NCI-H82 (cell line): Measurements from ENCODE around the gene POP5.
A peak's percentile ranks its signal among the peaks of the same experiment; 100 is the strongest.

Experiments used
- DNase-seq: peaks from one replicate; lab custom pipeline; 2025; lab: John Stamatoyannopoulos, UW

The POP5 gene

GRCh38 chr12:120588948-120589930 is 8.0 kb upstream of the POP5 start:
- DNase-seq, result no peak

GRCh38 chr12:120588371-120588770 is 7.2 kb upstream of the POP5 start:
- DNase-seq, result no peak

- DNase-seq, result no peak
Observed at GRCh38 chr12:120586860-120587259, 5.7 kb upstream of the POP5 start.

GRCh38 chr12:120586206-120586605 is 5.0 kb upstream of the POP5 start:
- DNase-seq, result no peak

DNA sequence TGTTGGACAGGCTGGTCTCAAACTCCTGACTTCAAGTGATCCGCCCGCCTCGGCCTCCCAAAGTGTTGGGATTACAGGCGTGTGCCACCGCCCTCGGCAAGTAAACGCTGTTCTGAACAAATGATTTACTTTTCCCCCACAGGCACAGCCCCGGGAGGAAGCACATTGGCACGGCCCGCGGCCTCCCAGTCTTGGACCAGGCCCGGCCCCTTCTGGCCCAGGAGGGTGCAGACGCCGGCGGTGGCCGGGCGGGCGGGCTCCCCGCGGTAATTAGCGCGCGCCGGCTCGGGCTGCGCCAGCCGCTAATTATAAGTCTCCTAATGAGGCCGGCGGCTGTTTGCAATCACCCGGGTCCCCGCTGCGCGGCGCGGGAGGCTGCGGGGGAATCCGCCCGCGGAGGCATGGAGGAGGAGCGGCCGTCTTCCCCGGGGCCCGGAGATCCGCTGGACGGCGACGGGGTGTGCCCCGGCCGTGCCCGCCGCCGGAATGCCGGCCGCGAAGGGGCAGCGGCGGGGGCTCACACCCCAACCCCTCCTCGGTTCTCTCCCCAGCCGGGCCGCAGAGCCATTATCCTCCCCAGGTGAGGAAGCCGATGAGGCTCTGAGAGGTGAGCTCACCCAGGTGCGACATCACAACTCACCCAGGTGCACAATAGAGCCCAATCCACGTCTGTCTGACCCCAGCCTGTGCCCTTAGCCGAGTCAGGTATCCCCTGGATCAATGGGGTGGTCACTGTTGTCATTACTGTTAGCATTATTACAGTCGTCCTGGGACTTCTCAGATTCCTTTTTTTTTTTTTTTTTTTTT is 3.3 kb upstream of the POP5 start:
- peak; percentile 79 for DNase-seq

- peak; percentile 79 for DNase-seq
Observed at GRCh38 chr12:120583478-120584030, 2.4 kb upstream of the POP5 start.

- no peak for DNase-seq
Observed at GRCh38 chr12:120581998-120582397, 796 bp upstream of the POP5 start.

GRCh38 chr12:120579179-120579578 is 2.0 kb downstream of the POP5 start:
- no peak for DNase-seq

DNA sequence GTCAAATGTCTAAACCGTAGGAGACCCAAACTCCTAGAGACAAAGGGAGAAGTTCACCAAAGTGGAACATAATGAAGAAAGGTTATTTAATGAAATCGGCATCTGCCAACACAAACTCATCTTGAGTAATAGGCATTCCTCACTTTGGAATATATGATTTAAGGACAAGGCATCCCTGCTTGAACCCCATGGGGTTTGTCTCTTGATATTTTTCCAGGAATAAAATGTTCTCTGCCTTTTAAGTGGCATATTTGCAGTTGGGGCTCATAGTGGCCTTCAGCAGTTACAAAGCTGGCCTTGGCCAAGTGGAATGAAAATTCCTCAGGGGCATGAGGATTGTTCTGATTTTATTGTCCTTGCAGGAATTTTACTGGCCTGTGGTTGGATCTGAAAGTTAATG is 7.1 kb downstream of the POP5 start:
- no peak for DNase-seq

- DNase-seq, result no peak
Observed at GRCh38 chr12:120573560-120573959, 7.6 kb downstream of the POP5 start.

DNA sequence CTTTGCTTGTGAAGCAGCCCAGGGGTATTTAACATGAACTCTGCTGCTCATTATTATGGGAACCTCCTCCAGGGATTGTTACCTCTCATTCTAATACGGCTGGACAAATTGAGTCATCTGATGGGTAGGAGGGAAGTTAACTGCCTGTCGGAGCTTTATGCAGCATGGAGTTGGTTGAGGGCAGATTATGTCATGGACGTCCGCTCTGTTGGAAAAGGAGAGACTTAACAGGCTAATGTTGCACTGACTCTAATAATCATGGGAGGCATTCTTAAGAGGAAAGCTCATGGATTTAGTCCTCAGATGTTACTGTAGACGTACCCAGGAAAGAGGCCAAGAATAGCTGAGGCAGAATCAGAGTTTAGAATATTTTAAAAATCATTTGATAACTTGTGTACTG is 9.9 kb downstream of the POP5 start:
- DNase-seq, result no peak

GRCh38 chr12:120563495-120563894 is 17.7 kb downstream of the POP5 start:
- no peak for DNase-seq

DNA sequence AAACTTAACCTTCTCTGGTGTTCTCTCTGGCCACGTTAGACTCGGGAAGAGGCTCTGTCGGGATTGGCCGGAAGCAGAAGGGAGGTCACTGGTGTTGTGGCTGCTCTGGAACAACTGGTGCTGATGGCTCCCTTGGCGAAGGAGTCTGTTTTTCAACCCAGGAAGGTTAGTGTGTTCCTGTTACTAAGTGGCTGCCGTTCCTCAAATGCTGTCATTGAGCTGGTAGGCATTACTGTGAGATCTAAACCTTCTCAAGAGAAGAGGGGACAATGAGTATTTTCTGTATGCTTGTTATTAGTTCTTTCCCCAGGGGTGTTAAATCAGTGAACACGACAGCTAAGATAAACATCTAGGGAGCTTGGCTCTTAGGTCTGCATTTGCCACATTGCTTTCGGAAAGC is 18.3 kb downstream of the POP5 start:
- DNase-seq, result no peak

DNA sequence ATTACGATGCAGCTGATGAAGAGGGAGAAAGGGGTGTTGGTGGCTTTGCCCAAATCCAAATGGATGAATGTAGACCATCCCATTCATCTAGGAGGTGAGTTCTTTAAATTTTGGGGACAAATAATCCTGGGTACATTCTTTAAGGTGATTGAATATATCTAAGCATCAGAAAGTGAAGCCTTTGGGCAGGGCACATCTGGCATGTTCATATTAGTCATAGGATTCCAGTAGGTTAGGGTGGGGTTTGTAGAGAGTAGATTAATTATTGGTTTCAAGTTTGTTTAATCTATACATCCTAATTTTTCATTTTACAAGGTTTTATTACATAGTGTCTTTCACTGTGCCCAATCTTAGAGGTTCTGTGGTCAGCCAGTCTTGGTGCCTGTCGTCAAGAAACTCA is 23.6 kb downstream of the POP5 start:
- DNase-seq, result no peak

GRCh38 chr12:120554678-120555077 is 26.5 kb downstream of the POP5 start:
- no peak for DNase-seq

- DNase-seq, result no peak
Observed at GRCh38 chr12:120546050-120546386, 35.2 kb downstream of the POP5 start.

DNA sequence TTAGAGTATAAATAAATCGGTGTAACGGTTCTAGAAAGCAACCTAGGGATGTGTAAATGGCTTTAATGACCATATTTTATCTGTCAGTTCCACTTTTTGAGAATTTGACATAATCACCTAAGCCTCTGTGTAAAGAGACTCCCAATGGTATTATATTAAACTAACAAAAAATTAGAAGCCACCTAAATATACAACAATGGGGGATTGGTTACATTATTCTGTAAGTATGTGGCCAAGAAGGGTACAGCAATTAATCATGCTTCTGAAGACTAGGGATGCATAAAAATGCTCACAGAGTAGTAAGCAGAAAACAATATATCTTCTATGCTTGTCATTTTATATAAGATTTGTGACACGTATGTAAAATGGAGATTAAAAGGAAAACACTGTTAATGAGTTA is 36.5 kb downstream of the POP5 start:
- DNase-seq, result no peak

GRCh38 chr12:120542166-120542565 is 39.0 kb downstream of the POP5 start:
- no peak for DNase-seq

DNA sequence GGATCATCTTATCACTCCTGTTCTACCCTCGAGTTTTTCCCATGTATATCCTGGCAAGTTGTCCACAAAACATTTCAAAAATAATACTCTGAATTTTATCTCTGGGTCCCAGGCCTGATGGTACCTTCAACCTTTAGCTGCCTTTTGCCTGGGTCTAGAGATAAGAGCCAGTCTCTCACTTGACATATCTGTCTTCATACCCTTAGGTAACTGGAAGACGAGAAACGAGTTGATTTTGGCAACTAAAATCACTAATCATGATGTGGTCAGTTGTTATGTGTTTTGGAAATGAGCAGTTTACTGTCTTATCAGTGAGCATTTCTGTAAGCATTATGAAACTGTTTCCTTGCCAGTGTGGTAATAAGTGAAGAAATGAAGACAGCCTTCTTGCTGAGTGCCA is 40.8 kb downstream of the POP5 start:
- no peak for DNase-seq

DNA sequence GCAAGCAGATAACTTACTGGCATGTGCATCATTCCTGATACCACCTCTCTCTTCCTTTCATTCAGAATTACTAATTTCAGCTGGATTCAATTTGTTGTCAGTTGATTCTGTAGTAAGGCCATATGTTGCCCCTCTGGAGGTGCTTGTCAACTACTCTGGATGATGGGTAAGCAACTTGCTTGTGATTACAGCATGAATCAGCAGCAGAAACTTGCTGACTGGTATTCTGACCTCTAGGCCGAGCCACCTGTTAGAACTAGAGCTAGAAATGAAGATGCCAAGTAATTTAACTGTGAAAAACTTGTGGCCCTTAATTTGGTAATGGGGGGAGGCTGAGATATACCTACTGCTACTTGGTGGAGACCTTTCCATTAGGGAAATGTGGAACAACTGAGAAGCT is 41.9 kb downstream of the POP5 start:
- DNase-seq, result no peak

- no peak for DNase-seq
Observed at GRCh38 chr12:120538281-120539156, 42.7 kb downstream of the POP5 start.

DNA sequence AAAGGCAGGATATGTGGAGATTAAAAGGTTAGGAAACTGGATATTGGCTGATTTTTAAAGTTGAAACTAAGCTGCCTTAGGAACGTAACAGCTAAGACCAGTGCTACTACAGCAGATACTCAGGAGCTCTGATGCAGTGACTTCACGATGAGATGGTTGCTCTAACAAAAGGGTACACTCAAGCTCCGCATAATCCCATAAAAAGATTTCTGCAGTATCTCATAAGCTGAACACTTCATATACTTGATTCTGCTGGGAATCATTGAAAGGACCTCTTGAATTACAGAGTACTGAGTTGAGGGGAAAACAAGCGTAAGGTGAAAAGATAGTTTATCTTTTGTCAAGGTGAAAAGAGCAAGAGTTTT is 43.4 kb downstream of the POP5 start:
- peak; percentile 79 for DNase-seq
